HEK293 (cell line): ENCODE data around the gene HOXC5.

Experiments
- CTCF ChIP-seq: fragments of 450-650 bp; formaldehyde crosslinking; IDR thresholded peaks from 2 replicates; pipeline ENCODE4 v1.5.1; 2016; ENCODE audit warnings: missing biosample characterization, missing genetic modification characterization
- EGR2 ChIP-seq: fragments of 450-650 bp; formaldehyde crosslinking; IDR thresholded peaks from 2 replicates; pipeline ENCODE4 v1.5.1; 2016; ENCODE audit warnings: low read depth, missing biosample characterization, missing genetic modification characterization
- FEZF1 ChIP-seq: fragments of 450-650 bp; formaldehyde crosslinking; IDR thresholded peaks from 2 replicates; pipeline ENCODE4 v1.5.1; 2016; ENCODE audit warnings: missing biosample characterization, missing genetic modification characterization
- GLI4 ChIP-seq: fragments of 450-650 bp; formaldehyde crosslinking; IDR thresholded peaks from 2 replicates; pipeline ENCODE4 v1.5.1; 2016; ENCODE audit warnings: missing biosample characterization, missing genetic modification characterization
- PATZ1 ChIP-seq: fragments of 450-650 bp; formaldehyde crosslinking; IDR thresholded peaks from 2 replicates; pipeline ENCODE4 v1.5.1; 2016; ENCODE audit warnings: missing biosample characterization, missing genetic modification characterization
- PRDM1 ChIP-seq: fragments of 450-650 bp; formaldehyde crosslinking; IDR thresholded peaks from 2 replicates; pipeline ENCODE4; 2016; ENCODE audit warnings: missing biosample characterization, missing genetic modification characterization
- PRDM10 ChIP-seq: fragments of 450-650 bp; formaldehyde crosslinking; IDR thresholded peaks from 2 replicates; pipeline ENCODE4 v1.5.1; 2016; ENCODE audit warnings: missing biosample characterization, missing genetic modification characterization
- PRDM4 ChIP-seq: fragments of 450-650 bp; formaldehyde crosslinking; IDR thresholded peaks from 2 replicates; pipeline ENCODE4 v1.5.1; 2017; ENCODE audit warnings: missing biosample characterization, missing genetic modification characterization
- WT1 ChIP-seq: fragments of 450-650 bp; formaldehyde crosslinking; IDR thresholded peaks from 2 replicates; pipeline ENCODE4 v1.5.1; 2016; ENCODE audit warnings: missing biosample characterization, missing genetic modification characterization
- ZBTB11 ChIP-seq: fragments of 450-650 bp; formaldehyde crosslinking; conservative IDR thresholded peaks from 2 replicates; pipeline ENCODE4 v1.5.1; 2016; ENCODE audit warnings: low read depth, missing biosample characterization, missing genetic modification characterization
- ZBTB8A ChIP-seq: fragments of 450-650 bp; formaldehyde crosslinking; IDR thresholded peaks from 2 replicates; pipeline ENCODE4 v1.5.1; 2016; ENCODE audit warnings: missing biosample characterization, missing genetic modification characterization
- ZNF132 ChIP-seq: fragments of 450-650 bp; formaldehyde crosslinking; IDR thresholded peaks from 2 replicates; pipeline ENCODE4 v1.5.1; 2017; ENCODE audit warnings: missing biosample characterization, missing genetic modification characterization, borderline replicate concordance
- ZNF140 ChIP-seq: fragments of 450-650 bp; formaldehyde crosslinking; IDR thresholded peaks from 2 replicates; pipeline ENCODE4 v1.5.1; 2016; ENCODE audit warnings: missing biosample characterization, missing genetic modification characterization
- ZNF335 ChIP-seq: fragments of 450-650 bp; formaldehyde crosslinking; conservative IDR thresholded peaks from 2 replicates; pipeline ENCODE4 v1.5.1; 2016; ENCODE audit warnings: missing biosample characterization, missing genetic modification characterization
- ZNF362 ChIP-seq: fragments of 450-650 bp; formaldehyde crosslinking; IDR thresholded peaks from 2 replicates; pipeline ENCODE4 v1.5.1; 2016; ENCODE audit warnings: missing biosample characterization, missing genetic modification characterization
- ZNF529 ChIP-seq: fragments of 450-650 bp; formaldehyde crosslinking; IDR thresholded peaks from 2 replicates; pipeline ENCODE4 v1.5.1; 2017; ENCODE audit warnings: missing genetic modification characterization, missing biosample characterization; ENCODE audit not compliant: insufficient replicate concordance
- ZNF544 ChIP-seq: fragments of 450-650 bp; formaldehyde crosslinking; IDR thresholded peaks from 2 replicates; pipeline ENCODE4 v1.5.0; 2017; ENCODE audit warnings: missing biosample characterization, missing genetic modification characterization
- ZNF558 ChIP-seq: fragments of 450-650 bp; formaldehyde crosslinking; IDR thresholded peaks from 2 replicates; pipeline ENCODE4 v1.5.1; 2016; ENCODE audit warnings: missing biosample characterization, missing genetic modification characterization
- ZNF600 ChIP-seq: fragments of 450-650 bp; formaldehyde crosslinking; IDR thresholded peaks from 2 replicates; pipeline ENCODE4 v1.5.1; 2016; ENCODE audit warnings: missing biosample characterization, missing genetic modification characterization
- ZNF626 ChIP-seq: fragments of 450-650 bp; sonication (Bioruptor Pico); formaldehyde crosslinking; IDR thresholded peaks from 2 replicates; pipeline ENCODE4 v1.5.1; 2018; ENCODE audit warnings: missing biosample characterization, missing genetic modification characterization, inconsistent platforms
- ZNF768 ChIP-seq: fragments of 450-650 bp; formaldehyde crosslinking; IDR thresholded peaks from 2 replicates; pipeline ENCODE4 v1.5.1; 2018; ENCODE audit warnings: missing biosample characterization, mild to moderate bottlenecking, missing genetic modification characterization
- ZSCAN23 ChIP-seq: fragments of 450-650 bp; formaldehyde crosslinking; IDR thresholded peaks from 2 replicates; pipeline ENCODE4 v1.5.1; 2016; ENCODE audit warnings: missing biosample characterization, missing genetic modification characterization
- ZSCAN5A ChIP-seq: fragments of 450-650 bp; formaldehyde crosslinking; IDR thresholded peaks from 2 replicates; pipeline ENCODE4 v1.5.1; 2016; ENCODE audit warnings: missing biosample characterization, missing genetic modification characterization

Gene HOXC5

GRCh38 chr12:54021432-54022013 lies 11.3 kb upstream of the HOXC5 start (continued):
- TF ChIP-seq CTCF (tag by site-specific recombination) (peak; percentile 69; the same call in 1 of the 2 replicates), ZNF140 (tag by site-specific recombination) (no peak), GLI4 (tag by site-specific recombination) (no peak), ZNF335 (tag by site-specific recombination) (no peak), EGR2 (no peak), ZNF558 (no peak), ZSCAN23 (no peak), PRDM1 (tag by site-specific recombination) (peak; percentile 36; the same call in 1 of the 2 replicates), ZNF529 (tag by site-specific recombination) (no peak), PRDM4 (tag by site-specific recombination) (no peak), PRDM10 (tag by site-specific recombination) (0 out of 2 replicates have a peak, but pooled peaks have one; percentile 32), WT1 (tag by site-specific recombination) (no peak), ZBTB8A (tag by site-specific recombination) (0 out of 2 replicates have a peak, but pooled peaks have one; percentile 38), ZNF600 (tag by site-specific recombination) (peak; percentile 39; the same call in 1 of the 2 replicates), ZSCAN5A (no peak), ZNF544 (tag by site-specific recombination) (no peak), PATZ1 (tag by site-specific recombination) (no peak), ZNF768 (tag by site-specific recombination) (no peak), ZNF626 (tag by site-specific recombination) (no peak), ZNF132 (tag by site-specific recombination) (no peak), ZBTB11 (tag by site-specific recombination) (no peak), FEZF1 (tag by site-specific recombination) (peak; percentile 66), ZNF362 (no peak)
